Neuronal stem cell (in vitro differentiated cells): ENCODE results near the gene ABCC8.
A peak's percentile ranks its signal among the peaks of the same experiment; 100 is the strongest.

Experiments
- DNase-seq: peaks from one replicate; pipeline ENCODE4 v3.0.0-alpha.2; 2013; ENCODE audit warnings: low spot score
- H2AFZ ChIP-seq: one replicate; pipeline ENCODE4 v1.6.1; 2013; ENCODE audit warnings: mild to moderate bottlenecking, low read length, inconsistent platforms
- H2AK5ac ChIP-seq: 2 replicates; pipeline ENCODE4 v1.6.1; 2013; ENCODE audit warnings: low read depth, mild to moderate bottlenecking, inconsistent platforms, low read length, moderate library complexity, mixed read lengths
- H2BK120ac ChIP-seq: 2 replicates; pipeline ENCODE4 v1.6.1; 2013; ENCODE audit warnings: low read depth, mild to moderate bottlenecking, inconsistent platforms, low read length, moderate library complexity, mixed read lengths
- H2BK12ac ChIP-seq: one replicate; pipeline ENCODE4 v1.6.1; 2013; ENCODE audit warnings: low read length, inconsistent platforms
- H2BK15ac ChIP-seq: 2 replicates; pipeline ENCODE4 v1.6.1; 2013; ENCODE audit warnings: mild to moderate bottlenecking, low read length, inconsistent platforms, mixed read lengths
- H2BK5ac ChIP-seq: one replicate; pipeline ENCODE4 v1.6.1; 2013; ENCODE audit warnings: inconsistent platforms, mild to moderate bottlenecking, low read length, moderate library complexity
- H3K14ac ChIP-seq: one replicate; pipeline ENCODE4 v1.6.1; 2013; ENCODE audit warnings: low read length, inconsistent platforms
- H3K18ac ChIP-seq: 2 replicates; pipeline ENCODE4 v1.6.1; 2013; ENCODE audit warnings: low read length, inconsistent platforms
- H3K23ac ChIP-seq: 2 replicates; pipeline ENCODE4 v1.6.1; 2013; ENCODE audit warnings: low read depth, mild to moderate bottlenecking, mixed read lengths, low read length, inconsistent platforms; ENCODE audit not compliant: poor library complexity
- H3K27ac ChIP-seq: replicated peaks from 3 replicates; pipeline ENCODE4 v1.5.1; 2013; ENCODE audit warnings: low read length, inconsistent platforms
- H3K27me3 ChIP-seq, 3 experiments: 2 replicates each; pipeline ENCODE4 v1.6.1; 2013; ENCODE audit warnings: low read length in 3 of 3, mild to moderate bottlenecking in 2 of 3, inconsistent platforms in 1 of 3, low read depth in 1 of 3, mixed read lengths in 1 of 3, moderate library complexity in 1 of 3; ENCODE audit not compliant: control insufficient read depth in 3 of 3, insufficient read depth in 3 of 3
- H3K36me3 ChIP-seq, 2 donors: replicated peaks in 1 of 2; 2 replicates each; pipeline ENCODE4 v1.6.1; 2013; ENCODE audit warnings: low read length in 2 of 2; ENCODE audit not compliant: control insufficient read depth in 2 of 2, insufficient read depth in 2 of 2
- H3K4ac ChIP-seq: 2 replicates; pipeline ENCODE4 v1.6.1; 2013; ENCODE audit warnings: inconsistent platforms, mild to moderate bottlenecking, low read length, moderate library complexity
- H3K4me1 ChIP-seq, 2 donors: 1 replicate in 1 of 2; 2 replicates in 1 of 2; pipeline ENCODE4 v1.6.1; 2013; ENCODE audit warnings: low read length in 2 of 2, low read depth in 1 of 2; ENCODE audit not compliant: control insufficient read depth in 2 of 2, insufficient read depth in 1 of 2
- H3K4me2 ChIP-seq: one replicate; pipeline ENCODE4 v1.6.1; 2013; ENCODE audit warnings: mild to moderate bottlenecking, low read length, inconsistent platforms; ENCODE audit not compliant: insufficient read depth, poor library complexity, severe bottlenecking
- H3K4me3 ChIP-seq, 2 donors: 2 replicates each; pipeline ENCODE4 v1.5.1; 2013; ENCODE audit warnings: low read length in 2 of 2, mild to moderate bottlenecking in 2 of 2, inconsistent platforms in 1 of 2, moderate library complexity in 1 of 2
- H3K79me1 ChIP-seq: one replicate; pipeline ENCODE4 v1.6.1; 2013; ENCODE audit warnings: low read depth, mild to moderate bottlenecking, inconsistent platforms, low read length, moderate library complexity
- H3K9ac ChIP-seq: one replicate; pipeline ENCODE4 v1.6.1; 2013; ENCODE audit warnings: mild to moderate bottlenecking, low read depth, low read length, inconsistent platforms; ENCODE audit not compliant: poor library complexity
- H3K9me3 ChIP-seq, 2 donors: replicated peaks in 1 of 2; 2 replicates each; pipeline versions ENCODE3 to v1.6.1; 2013; ENCODE audit warnings: low read length in 2 of 2, mild to moderate bottlenecking in 2 of 2, inconsistent platforms in 1 of 2, low read depth in 1 of 2, mixed read lengths in 1 of 2, moderate library complexity in 1 of 2; ENCODE audit not compliant: control insufficient read depth in 2 of 2, insufficient read depth in 1 of 2
- H4K8ac ChIP-seq: one replicate; pipeline ENCODE4 v1.6.1; 2013; ENCODE audit warnings: low read depth, mild to moderate bottlenecking, inconsistent platforms, low read length, moderate library complexity
- H4K91ac ChIP-seq: one replicate; pipeline ENCODE4 v1.6.1; 2013; ENCODE audit warnings: low read length, low read depth, mild to moderate bottlenecking, inconsistent platforms; ENCODE audit not compliant: poor library complexity
- WGBS, 2 donors: extraction: QIAGEN DNeasy Blood & Tissue Kit; methylation state at CpG; one replicate each; pipeline ENCODE4 v1.1.7; 2013; ENCODE audit warnings: missing lambda C conversion rate in 2 of 2, mixed read lengths in 1 of 2; ENCODE audit not compliant: insufficient read length in 2 of 2, insufficient replicate concordance in 1 of 2; ENCODE audit errors: extremely low coverage in 2 of 2; 5-methylcytosine and 5-hydroxymethylcytosine counted together

The ABCC8 gene

GRCh38 chr11:17408026-17408425 is 68.6 kb downstream of the ABCC8 start:
- H2BK120ac ChIP-seq, result no peak overlapping the region
- H3K4ac ChIP-seq, result no peak overlapping the region
- no peaks in the 10 kb centered on the region for H3K9me3 ChIP-seq
- H4K8ac ChIP-seq, result no peak overlapping the region
- H3K23ac ChIP-seq, result no peak overlapping the region
- no peak overlapping the region for H4K91ac ChIP-seq
- no peak overlapping the region for H2BK12ac ChIP-seq
- no peak overlapping the region for H3K18ac ChIP-seq
- no peak overlapping the region for H2BK15ac ChIP-seq
- H3K36me3 ChIP-seq, result no peaks in the 10 kb centered on the region
- H3K4me2 ChIP-seq, result no peak overlapping the region
- no peak overlapping the region for H3K9ac ChIP-seq
- H3K4me3 ChIP-seq, result no peak overlapping the region
- H3K27me3 ChIP-seq, result peaks cover 0 to 13% (median 0%) of the 10 kb centered on the region in 3 experiments
- H2BK5ac ChIP-seq, result no peak overlapping the region
- no peaks in the 10 kb centered on the region for H3K79me1 ChIP-seq
- no peak for DNase-seq
- H3K27ac ChIP-seq, result no peak overlapping the region
- no peak overlapping the region for H3K14ac ChIP-seq
- WGBS, 2 donors, result no CpG with 5 or more reads among the region's 2 CpGs
- peaks cover 3 to 7% of the 10 kb centered on the region in 2 donors for H3K4me1 ChIP-seq
- H2AK5ac ChIP-seq, result peak overlapping the region; percentile 28
- H2AFZ ChIP-seq, result no peak overlapping the region

GRCh38 chr11:17407575-17407974 is 69.1 kb downstream of the ABCC8 start:
- Histone ChIP-seq H2BK120ac (no peak overlapping the region), H3K27ac (no peak overlapping the region), H3K23ac (no peak overlapping the region), H2AFZ (peak overlapping the region; percentile 37), H3K36me3 (no peaks in the 10 kb centered on the region), H3K14ac (no peak overlapping the region), H3K4me3 (no peak overlapping the region), H3K18ac (no peak overlapping the region), H3K4me2 (no peak overlapping the region), H4K91ac (no peak overlapping the region), H3K9me3 (no peaks in the 10 kb centered on the region), H2BK15ac (no peak overlapping the region), H3K79me1 (no peaks in the 10 kb centered on the region), H2BK5ac (no peak overlapping the region), H3K27me3 (peaks cover 0 to 14% (median 0%) of the 10 kb centered on the region in 3 experiments), H4K8ac (no peak overlapping the region), H2BK12ac (no peak overlapping the region), H3K4me1 (peaks cover 0 to 4% of the 10 kb centered on the region in 2 donors), H2AK5ac (no peak overlapping the region), H3K9ac (no peak overlapping the region), H3K4ac (no peak overlapping the region)
- no peak for DNase-seq
- WGBS, 2 donors, result no CpG with 5 or more reads among the region's 2 CpGs

- H3K27me3 ChIP-seq, result peaks cover 0 to 14% (median 0%) of the 10 kb centered on the region in 3 experiments
- no peak overlapping the region for H3K27ac ChIP-seq
- H3K9ac ChIP-seq, result no peak overlapping the region
- no peaks in the 10 kb centered on the region for H3K4me1 ChIP-seq
- no peak overlapping the region for H2AFZ ChIP-seq
- H2BK120ac ChIP-seq, result no peak overlapping the region
- no peak overlapping the region for H3K4ac ChIP-seq
- H3K4me2 ChIP-seq, result no peak overlapping the region
- H3K18ac ChIP-seq, result peak overlapping the region; percentile 24
- H2BK12ac ChIP-seq, result peak overlapping the region; percentile 32
- H3K23ac ChIP-seq, result no peak overlapping the region
- no peak overlapping the region for H3K4me3 ChIP-seq
- no peaks in the 10 kb centered on the region for H3K79me1 ChIP-seq
- H4K91ac ChIP-seq, result no peak overlapping the region
- peak overlapping the region; percentile 88 for H2BK15ac ChIP-seq
- no peaks in the 10 kb centered on the region for H3K36me3 ChIP-seq
- WGBS, 2 donors, result no CpG with 5 or more reads among the region's 13 CpGs
- peak overlapping the region; percentile 70 for H2BK5ac ChIP-seq
- H4K8ac ChIP-seq, result peak overlapping the region; percentile 54
- peak overlapping the region; percentile 50 for H2AK5ac ChIP-seq
- no peak for DNase-seq
- peak overlapping the region; percentile 28 for H3K14ac ChIP-seq
- H3K9me3 ChIP-seq, result no peaks in the 10 kb centered on the region
Measured at GRCh38 chr11:17406818-17407149, 69.9 kb downstream of the ABCC8 start.

- no peak overlapping the region for H3K4me2 ChIP-seq
- H3K27me3 ChIP-seq, result peaks cover 0 to 14% (median 0%) of the 10 kb centered on the region in 3 experiments
- no peaks in the 10 kb centered on the region for H3K79me1 ChIP-seq
- no peak overlapping the region for H3K4me3 ChIP-seq
- peak overlapping the region; percentile 70 for H2BK5ac ChIP-seq
- no peak overlapping the region for H3K27ac ChIP-seq
- H3K4ac ChIP-seq, result no peak overlapping the region
- H2BK120ac ChIP-seq, result no peak overlapping the region
- WGBS, 2 donors, result no CpG with 5 or more reads among the region's 8 CpGs
- H2AK5ac ChIP-seq, result peak overlapping the region; percentile 50
- no peak overlapping the region for H3K9ac ChIP-seq
- H3K36me3 ChIP-seq, result no peaks in the 10 kb centered on the region
- H4K91ac ChIP-seq, result no peak overlapping the region
- H4K8ac ChIP-seq, result no peak overlapping the region
- H2BK15ac ChIP-seq, result peak overlapping the region; percentile 88
- H3K4me1 ChIP-seq, result no peaks in the 10 kb centered on the region
- peak overlapping the region; percentile 87 for H2AFZ ChIP-seq
- H3K18ac ChIP-seq, result peak overlapping the region; percentile 24
- H3K14ac ChIP-seq, result peak overlapping the region; percentile 28
- no peaks in the 10 kb centered on the region for H3K9me3 ChIP-seq
- H3K23ac ChIP-seq, result no peak overlapping the region
- peak overlapping the region; percentile 32 for H2BK12ac ChIP-seq
- DNase-seq, result no peak
Measured at GRCh38 chr11:17406082-17406817, 70.4 kb downstream of the ABCC8 start.
